ENCODE results near the gene IGF2.

Gene IGF2

DNA sequence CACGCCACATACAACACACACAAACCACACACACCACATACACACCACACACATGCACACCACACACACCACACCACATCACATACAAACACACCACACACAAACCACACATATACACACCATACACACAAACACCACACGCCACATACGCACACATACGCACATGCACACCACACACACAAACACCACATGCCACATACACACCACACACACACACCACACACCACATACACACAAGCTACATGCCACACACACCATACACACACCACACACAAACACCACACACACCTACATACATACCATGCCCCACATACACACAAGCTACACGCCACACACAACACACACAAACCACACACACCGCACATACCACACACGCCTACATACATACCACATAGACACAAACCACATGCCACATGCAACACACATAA is 48.1 kb upstream of the IGF2 start (continued):
- TF ChIP-seq, protein P1, sequence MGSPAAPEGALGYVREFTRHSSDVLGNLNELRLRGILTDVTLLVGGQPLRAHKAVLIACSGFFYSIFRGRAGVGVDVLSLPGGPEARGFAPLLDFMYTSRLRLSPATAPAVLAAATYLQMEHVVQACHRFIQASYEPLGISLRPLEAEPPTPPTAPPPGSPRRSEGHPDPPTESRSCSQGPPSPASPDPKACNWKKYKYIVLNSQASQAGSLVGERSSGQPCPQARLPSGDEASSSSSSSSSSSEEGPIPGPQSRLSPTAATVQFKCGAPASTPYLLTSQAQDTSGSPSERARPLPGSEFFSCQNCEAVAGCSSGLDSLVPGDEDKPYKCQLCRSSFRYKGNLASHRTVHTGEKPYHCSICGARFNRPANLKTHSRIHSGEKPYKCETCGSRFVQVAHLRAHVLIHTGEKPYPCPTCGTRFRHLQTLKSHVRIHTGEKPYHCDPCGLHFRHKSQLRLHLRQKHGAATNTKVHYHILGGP (tag by site-specific recombination; IDR thresholded peaks at IDR 0.05): peak; percentile 47; the same call in 1 of the 2 replicates
- peak; percentile 87 for TF ChIP-seq ZNF114 (tag by site-specific recombination; IDR thresholded peaks at IDR 0.05)
- TF ChIP-seq ZIC2 (tag by site-specific recombination; IDR thresholded peaks at IDR 0.05): no peak
- no peak for TF ChIP-seq OSR2 (tag by site-specific recombination; IDR thresholded peaks at IDR 0.05)

DNA sequence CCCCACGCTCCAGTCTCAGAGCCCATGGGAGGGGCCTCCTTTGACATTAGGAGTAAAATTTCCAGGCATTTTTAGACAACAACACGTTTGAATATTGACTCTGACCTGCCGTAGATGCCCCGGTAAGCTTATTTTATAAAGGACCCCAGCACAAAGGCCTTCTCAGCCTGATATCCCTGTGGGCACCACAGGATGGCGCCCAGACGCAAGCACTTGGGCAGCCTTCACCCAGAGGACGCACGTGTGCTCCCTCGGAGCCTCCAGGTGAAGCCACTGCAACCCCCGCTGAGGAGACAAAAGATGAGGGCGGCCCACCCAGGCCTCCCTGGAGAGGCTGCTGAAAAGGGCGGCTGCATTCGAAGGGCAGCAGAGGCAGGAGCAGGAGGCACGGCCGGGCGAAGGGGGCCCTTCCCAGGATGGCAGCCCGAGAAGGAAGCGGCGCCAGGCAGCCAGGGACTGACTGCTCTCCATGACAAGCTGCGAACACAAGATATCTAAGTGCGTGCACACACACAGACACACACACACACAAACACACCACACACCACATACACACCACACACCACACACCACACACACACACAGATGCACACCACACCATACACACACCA is 47.6 kb upstream of the IGF2 start:
- POLR2A ChIA-PET: no interaction called here

GRCh38 chr11:2185324-2186085 is 46.3 kb upstream of the IGF2 start:
- no peaks in the 10 kb centered on the region for H3K9me3 ChIP-seq (ENCODE audit: control insufficient read depth, insufficient read depth, low read depth, low read length)
- CTCF ChIA-PET: interaction anchor here (1.0 to 2.2 kb wide), 4 partner anchors 7 to 235 kb away, joined by 3 to 15 read pairs (median 6); no protein-coding TSS in a partner anchor
- H3K4me1 ChIP-seq (ENCODE audit: control insufficient read depth, insufficient read depth, low read length): no peaks in the 10 kb centered on the region
- TF ChIP-seq ZNF248 (tag by site-specific recombination; IDR thresholded peaks at IDR 0.05) (no peak), ZNF513 (tag by site-specific recombination; IDR thresholded peaks at IDR 0.05) (no peak), ZNF10 (tag by site-specific recombination; IDR thresholded peaks at IDR 0.05) (no peak), ZNF830 (tag by site-specific recombination; IDR thresholded peaks at IDR 0.05; ENCODE audit: low read depth) (no peak), ZNF211 (tag by site-specific recombination; IDR thresholded peaks at IDR 0.05; ENCODE audit: low read depth) (no peak), ZBTB1 (tag by site-specific recombination; IDR thresholded peaks at IDR 0.05) (no peak), ZNF169 (tag by site-specific recombination; IDR thresholded peaks at IDR 0.05) (no peak), ZNF391 (tag by site-specific recombination; IDR thresholded peaks at IDR 0.05; ENCODE audit: borderline replicate concordance, low read depth) (no peak)
- TF ChIP-seq, protein P2, sequence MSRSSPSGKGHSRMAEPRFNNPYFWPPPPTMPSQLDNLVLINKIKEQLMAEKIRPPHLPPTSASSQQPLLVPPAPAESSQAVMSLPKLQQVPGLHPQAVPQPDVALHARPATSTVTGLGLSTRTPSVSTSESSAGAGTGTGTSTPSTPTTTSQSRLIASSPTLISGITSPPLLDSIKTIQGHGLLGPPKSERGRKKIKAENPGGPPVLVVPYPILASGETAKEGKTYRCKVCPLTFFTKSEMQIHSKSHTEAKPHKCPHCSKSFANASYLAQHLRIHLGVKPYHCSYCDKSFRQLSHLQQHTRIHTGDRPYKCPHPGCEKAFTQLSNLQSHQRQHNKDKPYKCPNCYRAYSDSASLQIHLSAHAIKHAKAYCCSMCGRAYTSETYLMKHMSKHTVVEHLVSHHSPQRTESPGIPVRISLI (tag by site-specific recombination; IDR thresholded peaks at IDR 0.05): no peak
- TF ChIP-seq, protein P3, sequence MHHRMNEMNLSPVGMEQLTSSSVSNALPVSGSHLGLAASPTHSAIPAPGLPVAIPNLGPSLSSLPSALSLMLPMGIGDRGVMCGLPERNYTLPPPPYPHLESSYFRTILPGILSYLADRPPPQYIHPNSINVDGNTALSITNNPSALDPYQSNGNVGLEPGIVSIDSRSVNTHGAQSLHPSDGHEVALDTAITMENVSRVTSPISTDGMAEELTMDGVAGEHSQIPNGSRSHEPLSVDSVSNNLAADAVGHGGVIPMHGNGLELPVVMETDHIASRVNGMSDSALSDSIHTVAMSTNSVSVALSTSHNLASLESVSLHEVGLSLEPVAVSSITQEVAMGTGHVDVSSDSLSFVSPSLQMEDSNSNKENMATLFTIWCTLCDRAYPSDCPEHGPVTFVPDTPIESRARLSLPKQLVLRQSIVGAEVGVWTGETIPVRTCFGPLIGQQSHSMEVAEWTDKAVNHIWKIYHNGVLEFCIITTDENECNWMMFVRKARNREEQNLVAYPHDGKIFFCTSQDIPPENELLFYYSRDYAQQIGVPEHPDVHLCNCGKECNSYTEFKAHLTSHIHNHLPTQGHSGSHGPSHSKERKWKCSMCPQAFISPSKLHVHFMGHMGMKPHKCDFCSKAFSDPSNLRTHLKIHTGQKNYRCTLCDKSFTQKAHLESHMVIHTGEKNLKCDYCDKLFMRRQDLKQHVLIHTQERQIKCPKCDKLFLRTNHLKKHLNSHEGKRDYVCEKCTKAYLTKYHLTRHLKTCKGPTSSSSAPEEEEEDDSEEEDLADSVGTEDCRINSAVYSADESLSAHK (tag by site-specific recombination; IDR thresholded peaks at IDR 0.05): no peak

More for the DNA sequence above, 47.6 kb upstream of the IGF2 start:
- H3K4me1 ChIP-seq (ENCODE audit: control insufficient read depth, insufficient read depth, low read length): no peaks in the 10 kb centered on the region
- H3K36me3 ChIP-seq (ENCODE audit: control insufficient read depth in 2 of 2, insufficient read depth in 1 of 2, low read length in 2 of 2): no peaks in the 10 kb centered on the region
- TF ChIP-seq, protein P4, sequence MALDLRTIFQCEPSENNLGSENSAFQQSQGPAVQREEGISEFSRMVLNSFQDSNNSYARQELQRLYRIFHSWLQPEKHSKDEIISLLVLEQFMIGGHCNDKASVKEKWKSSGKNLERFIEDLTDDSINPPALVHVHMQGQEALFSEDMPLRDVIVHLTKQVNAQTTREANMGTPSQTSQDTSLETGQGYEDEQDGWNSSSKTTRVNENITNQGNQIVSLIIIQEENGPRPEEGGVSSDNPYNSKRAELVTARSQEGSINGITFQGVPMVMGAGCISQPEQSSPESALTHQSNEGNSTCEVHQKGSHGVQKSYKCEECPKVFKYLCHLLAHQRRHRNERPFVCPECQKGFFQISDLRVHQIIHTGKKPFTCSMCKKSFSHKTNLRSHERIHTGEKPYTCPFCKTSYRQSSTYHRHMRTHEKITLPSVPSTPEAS (tag by site-specific recombination; IDR thresholded peaks at IDR 0.05): peak; percentile 44; the same call in 1 of the 2 replicates
- TF ChIP-seq ZNF423 (tag by site-specific recombination; IDR thresholded peaks at IDR 0.05) (no peak), OSR2 (tag by site-specific recombination; IDR thresholded peaks at IDR 0.05) (no peak), ZNF654 (tag by site-specific recombination; IDR thresholded peaks at IDR 0.05; ENCODE audit: low read depth) (peak; percentile 20; the same call in 1 of the 2 replicates), ZNF18 (tag by site-specific recombination; IDR thresholded peaks at IDR 0.05) (no peak; the same call in 1 of the 2 replicates), ZNF580 (tag by site-specific recombination; IDR thresholded peaks at IDR 0.05) (no peak)
- H3K4me3 ChIP-seq (ENCODE audit: low read depth, low read length): no peak overlapping the region
- H3K27ac ChIP-seq (ENCODE audit: extremely low read depth, low read depth, low read length): no peak overlapping the region
- CTCF ChIA-PET: interaction anchor here (0.5 to 2.2 kb wide), 12 partner anchors 8 to 1132 kb away, joined by 3 to 15 read pairs (median 4); no protein-coding TSS in a partner anchor
- H3K9me3 ChIP-seq (ENCODE audit: control insufficient read depth, insufficient read depth, low read depth, low read length): no peaks in the 10 kb centered on the region

More at GRCh38 chr11:2185324-2186085, 46.3 kb upstream of the IGF2 start:
- POLR2A ChIA-PET: interaction anchor here (0.6 kb wide), 1 partner anchor 21 kb away, joined by 8 read pairs; no protein-coding TSS in a partner anchor
- Histone ChIP-seq H3K4me3 (ENCODE audit: low read depth, low read length) (no peak overlapping the region), H3K27ac (ENCODE audit: extremely low read depth, low read depth, low read length) (no peak overlapping the region), H3K36me3 (ENCODE audit: control insufficient read depth in 2 of 2, insufficient read depth in 1 of 2, low read length in 2 of 2) (no peaks in the 10 kb centered on the region)

Measured in HEK293 (cell line).